ENCODE results near the gene ASS1.

The ASS1 gene

GRCh38 chr9:130471411-130472183 lies 26.8 kb downstream of the ASS1 start:
- H3K4me3 ChIP-seq (ENCODE audit: low read depth, low read length) = no peak overlapping the region

DNA sequence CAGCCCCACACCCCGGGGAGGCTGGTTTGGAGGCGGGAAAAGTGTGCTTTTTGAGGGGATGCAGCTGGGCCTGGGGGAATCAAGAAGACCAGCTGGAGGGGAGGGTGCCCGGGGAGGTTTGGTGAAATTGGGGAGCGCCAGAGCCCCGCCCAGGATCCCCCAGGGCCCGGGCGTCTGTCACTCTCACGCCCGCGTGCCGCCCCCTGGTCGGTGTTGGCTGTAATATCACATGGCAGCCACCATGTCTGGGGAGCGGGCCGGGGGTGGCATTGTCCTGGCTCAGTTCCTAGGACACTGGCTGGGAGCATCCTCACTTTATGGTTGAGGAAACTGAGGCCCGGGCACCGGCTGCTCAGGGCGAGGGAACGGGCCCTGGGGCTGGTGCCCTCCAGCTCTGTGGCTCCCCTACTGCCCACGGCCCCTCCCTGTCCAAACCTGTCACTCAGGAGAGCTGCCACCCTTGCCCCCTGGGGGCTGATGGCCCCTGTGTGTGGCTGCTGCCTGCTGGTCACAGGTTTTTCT lies 27.5 kb downstream of the ASS1 start:
- H3K4me3 ChIP-seq (ENCODE audit: low read depth, low read length) = no peak overlapping the region

DNA sequence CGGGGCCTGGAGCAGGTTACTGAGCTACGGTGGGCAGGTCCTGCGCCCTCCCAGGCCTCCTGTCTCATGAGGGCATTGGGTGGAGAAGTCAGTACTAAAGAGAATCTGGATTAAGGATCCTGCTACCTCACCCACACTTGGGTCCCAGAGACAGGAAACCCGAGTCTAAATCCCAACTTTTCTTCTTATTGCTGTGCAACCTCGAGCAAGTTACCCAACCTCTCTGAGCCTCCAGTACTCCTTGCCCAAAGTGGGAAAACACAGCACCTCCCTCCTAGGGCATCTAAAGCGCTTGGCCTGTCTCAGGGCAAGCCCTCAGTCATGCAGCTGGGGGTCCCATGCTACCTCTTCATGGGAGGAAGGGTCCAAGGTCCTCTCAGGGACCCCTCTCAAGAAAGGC lies 28.2 kb downstream of the ASS1 start:
- H3K4me3 ChIP-seq (ENCODE audit: low read depth, low read length) = no peak overlapping the region

GRCh38 chr9:130473566-130473965 lies 28.8 kb downstream of the ASS1 start:
- H3K4me3 ChIP-seq (ENCODE audit: low read depth, low read length) = no peak overlapping the region

GRCh38 chr9:130474106-130474505 lies 29.3 kb downstream of the ASS1 start:
- H3K4me3 ChIP-seq (ENCODE audit: low read depth, low read length) = no peak overlapping the region

DNA sequence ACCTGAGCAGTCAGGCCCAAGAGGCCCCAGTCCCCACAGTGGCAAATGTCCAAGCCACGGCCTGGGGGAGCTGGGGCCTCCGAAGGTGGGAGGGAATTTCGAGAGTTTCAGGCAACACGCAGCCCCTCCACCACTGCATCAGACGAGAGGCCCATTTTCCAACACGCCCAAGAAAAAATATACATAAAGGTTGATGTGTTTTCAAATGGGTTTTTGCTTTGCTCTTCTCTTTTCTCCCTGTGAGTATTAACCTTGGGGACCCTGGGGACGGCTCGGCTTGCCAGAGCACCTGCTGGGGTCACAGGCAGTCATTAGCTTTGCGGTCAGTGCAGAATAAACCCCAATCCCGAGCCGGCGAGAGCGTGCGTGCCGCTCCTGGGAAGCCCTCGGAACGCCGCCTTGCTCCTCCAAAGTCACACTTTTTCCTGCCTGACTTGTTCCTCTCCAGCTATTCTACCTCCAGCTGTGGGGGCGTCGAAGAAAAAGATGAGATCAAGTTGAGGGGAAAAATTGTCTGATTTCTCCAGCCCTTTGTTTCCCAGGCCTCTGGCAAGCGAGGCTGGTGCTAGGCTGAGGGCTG lies 31.5 kb downstream of the ASS1 start:
- H3K4me3 ChIP-seq (ENCODE audit: low read depth, low read length) = no peak overlapping the region

DNA sequence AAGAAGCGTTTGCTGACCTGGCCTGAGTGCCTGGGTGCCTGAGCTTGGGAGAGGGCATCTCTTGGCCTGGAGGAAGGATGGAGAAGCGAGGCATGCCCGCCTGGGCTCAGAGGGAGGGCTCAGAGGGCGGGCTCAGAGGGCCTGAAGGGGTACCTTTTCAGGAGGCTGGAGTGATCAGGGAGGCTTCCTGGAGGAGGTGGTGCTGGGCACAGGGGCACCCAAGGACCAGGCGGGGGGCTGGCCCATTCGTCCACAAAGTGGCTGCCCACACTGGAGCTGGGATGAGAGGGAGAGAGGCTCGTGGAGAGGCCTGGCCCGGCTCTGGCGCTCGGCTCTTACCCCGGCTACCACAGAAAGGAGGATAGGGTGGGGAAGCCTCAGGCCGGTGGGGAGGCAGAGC lies 32.8 kb downstream of the ASS1 start:
- H3K4me3 ChIP-seq (ENCODE audit: low read depth, low read length) = no peak overlapping the region

DNA sequence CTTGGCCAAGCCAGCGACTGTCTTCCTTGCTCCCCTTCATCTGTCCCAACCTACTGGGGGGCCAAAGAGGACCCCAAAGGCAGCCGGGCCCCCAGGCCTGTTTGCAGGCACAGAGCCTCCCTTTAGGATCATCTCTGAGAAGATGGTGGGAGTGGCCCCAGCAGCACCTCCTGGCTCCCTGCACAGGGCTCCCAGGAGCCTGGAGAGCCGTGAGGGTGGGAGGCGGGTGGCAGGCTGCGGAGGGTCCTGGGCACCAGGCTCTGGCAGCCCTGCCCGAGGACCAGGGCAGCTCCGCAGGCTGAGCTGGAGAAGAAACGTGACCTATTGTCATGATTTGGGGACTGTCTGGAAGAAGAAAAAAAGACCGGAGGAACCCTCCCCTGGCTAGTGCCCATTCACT lies 33.4 kb downstream of the ASS1 start:
- H3K4me3 ChIP-seq (ENCODE audit: low read depth, low read length) = no peak overlapping the region

DNA sequence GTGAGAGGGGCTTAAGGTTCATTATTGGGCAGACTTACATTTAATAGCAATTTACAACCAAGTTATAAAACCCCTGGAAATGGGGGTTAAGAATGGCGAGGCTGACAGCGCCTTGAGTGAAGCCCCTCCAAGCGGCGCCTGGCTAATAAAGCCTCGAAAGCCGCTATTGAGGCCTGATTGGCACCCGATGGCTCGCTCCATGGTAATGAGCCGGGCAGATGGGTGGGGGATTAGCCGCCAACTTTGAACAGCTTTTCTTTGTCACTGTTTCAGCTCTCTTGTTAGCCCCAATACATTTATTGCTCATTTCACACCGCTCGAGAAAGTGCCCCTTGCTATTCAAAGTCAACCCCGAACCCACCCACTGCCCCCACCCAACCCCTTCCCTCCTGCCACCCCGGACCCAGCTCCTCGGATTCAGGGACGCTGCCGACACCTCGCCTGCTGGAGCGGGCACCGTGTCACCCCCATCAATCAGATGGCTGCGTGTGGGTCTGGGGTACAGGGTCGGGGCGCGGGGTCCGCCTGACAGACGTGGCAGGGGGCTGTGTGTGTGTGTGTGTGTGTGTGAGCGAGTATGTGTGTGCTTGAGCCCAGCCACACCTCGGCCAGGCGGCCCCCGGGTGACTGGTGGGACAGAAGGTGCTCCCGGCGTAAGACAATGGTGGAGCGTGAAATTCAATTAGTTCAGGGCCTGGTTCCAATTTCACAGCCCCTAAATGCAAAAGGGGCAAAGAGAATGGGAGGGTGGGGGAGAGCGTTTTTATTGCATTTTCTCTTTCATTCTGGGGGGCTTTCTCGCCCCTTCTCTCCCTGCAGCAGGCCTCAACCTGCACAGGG lies 34.2 kb downstream of the ASS1 start:
- H3K4me3 ChIP-seq (ENCODE audit: low read depth, low read length) = no peak overlapping the region

GRCh38 chr9:130479587-130479986 lies 34.8 kb downstream of the ASS1 start:
- H3K4me3 ChIP-seq (ENCODE audit: low read depth, low read length) = no peak overlapping the region

DNA sequence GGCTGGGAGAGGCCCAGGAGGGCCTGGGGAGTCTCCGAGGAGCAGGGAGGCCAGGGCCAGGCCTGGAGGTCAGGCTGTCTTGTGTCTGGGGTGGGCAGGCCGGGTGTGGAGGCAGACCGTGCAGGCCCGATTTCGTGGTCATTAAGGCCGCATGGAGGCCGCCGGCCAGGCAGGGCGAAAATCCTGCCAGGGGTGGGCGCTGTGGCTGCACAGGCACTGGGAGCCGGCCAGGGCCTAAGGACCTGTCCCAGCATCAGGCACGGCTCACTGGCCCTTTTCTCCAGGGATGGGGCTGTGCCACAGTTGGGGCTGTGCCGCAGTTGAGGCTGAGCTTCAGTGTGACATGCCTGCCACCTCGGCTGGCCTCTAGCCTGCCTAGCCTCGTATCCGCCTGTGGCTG lies 35.9 kb downstream of the ASS1 start:
- no peak overlapping the region for H3K4me3 ChIP-seq (ENCODE audit: low read depth, low read length)

GRCh38 chr9:130482463-130482862 lies 37.7 kb downstream of the ASS1 start:
- no peak overlapping the region for H3K4me3 ChIP-seq (ENCODE audit: low read depth, low read length)

- H3K4me3 ChIP-seq (ENCODE audit: low read depth, low read length) = no peak overlapping the region
Observed at GRCh38 chr9:130483371-130483971, 38.7 kb downstream of the ASS1 start.

DNA sequence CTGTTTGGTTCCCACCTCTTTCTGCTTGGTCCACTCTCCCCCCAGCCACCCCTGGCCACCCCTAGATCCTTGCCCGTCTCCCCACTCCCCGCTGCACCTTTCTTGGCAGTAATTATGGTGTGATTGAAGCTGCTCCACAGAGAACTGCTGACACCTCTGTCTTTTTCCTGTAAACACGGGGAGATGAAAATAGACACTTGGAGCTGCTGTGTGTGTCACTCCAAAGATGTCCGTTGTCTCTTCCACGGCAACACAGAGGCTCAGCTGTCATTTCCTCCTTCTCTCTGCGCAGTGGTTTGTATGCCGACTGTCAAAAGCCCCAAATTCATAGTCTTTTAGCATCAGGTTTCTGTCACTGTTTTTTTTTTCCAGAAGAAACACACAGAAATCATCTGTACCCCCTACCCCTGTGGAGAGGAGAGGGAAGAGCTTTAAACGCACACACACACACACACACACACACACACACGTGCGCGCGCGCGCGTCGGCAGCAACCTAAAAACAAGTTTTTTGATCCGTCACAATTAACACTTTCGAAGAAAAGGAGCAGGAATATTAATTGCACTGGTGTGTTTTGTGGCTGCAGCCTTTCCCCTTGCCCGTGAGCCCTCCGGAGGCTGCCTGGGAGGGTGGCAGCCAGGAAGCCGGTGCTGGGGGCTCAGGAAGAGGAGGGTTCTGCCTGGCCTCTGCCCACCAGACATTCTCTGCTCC lies 39.8 kb downstream of the ASS1 start:
- H3K4me3 ChIP-seq (ENCODE audit: low read depth, low read length) = no peak overlapping the region

DNA sequence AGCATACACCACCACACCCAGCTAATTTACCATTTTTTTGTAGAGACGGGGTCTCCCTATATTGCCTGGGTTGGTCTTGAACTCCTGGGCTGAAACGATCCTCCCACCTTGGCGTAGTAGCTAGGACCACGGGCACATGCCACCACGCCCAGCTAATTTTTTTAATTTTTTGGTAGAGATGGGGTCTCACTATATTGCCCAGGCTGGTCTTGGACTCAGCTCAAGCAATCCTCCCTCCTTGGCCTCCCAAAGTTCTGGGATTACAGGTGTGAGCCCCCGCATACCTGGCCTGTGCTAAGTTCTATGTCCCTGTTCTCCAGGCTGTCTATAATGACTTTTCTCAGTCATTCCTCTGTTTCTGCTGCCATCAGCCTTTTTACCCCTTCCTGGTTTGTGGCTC lies 41.3 kb downstream of the ASS1 start:
- H3K4me3 ChIP-seq (ENCODE audit: low read depth, low read length) = no peak overlapping the region

GRCh38 chr9:130487500-130487899 lies 42.7 kb downstream of the ASS1 start:
- no peak overlapping the region for H3K4me3 ChIP-seq (ENCODE audit: low read depth, low read length)

DNA sequence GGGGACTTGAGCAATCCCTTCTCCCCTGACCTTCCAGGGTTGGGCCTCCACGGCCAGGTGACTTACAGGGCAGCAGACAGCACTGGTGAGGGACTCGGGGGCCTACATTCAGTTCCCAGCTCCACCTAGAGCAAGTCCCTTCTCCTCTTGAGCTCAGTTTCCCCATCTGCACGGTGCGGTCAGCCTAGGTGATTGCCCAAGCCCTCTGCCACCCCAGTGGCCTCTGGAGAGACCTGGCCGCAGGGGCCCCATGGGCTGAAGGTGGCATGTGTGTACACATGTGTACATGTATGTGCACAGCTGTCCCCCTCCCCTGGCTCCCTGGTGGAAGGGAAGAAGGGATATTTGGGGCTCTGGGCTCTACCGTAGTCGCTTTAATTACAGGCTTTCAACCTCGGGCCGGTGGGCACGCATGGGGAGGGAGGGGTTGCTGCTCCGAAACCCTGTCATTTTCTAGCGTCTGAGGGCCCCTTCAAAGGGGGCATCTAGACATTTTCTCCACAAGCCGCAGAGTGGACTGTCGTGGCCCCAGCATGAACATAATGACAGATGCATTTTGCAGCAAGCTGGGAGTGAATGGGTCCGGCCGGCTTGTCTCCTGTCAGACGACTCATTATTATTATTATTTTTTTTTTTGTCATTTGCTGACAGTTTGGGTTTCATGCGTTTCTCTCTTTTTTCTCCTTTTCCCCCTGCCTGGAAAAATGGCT lies 44.0 kb downstream of the ASS1 start:
- no peak overlapping the region for H3K4me3 ChIP-seq (ENCODE audit: low read depth, low read length)

DNA sequence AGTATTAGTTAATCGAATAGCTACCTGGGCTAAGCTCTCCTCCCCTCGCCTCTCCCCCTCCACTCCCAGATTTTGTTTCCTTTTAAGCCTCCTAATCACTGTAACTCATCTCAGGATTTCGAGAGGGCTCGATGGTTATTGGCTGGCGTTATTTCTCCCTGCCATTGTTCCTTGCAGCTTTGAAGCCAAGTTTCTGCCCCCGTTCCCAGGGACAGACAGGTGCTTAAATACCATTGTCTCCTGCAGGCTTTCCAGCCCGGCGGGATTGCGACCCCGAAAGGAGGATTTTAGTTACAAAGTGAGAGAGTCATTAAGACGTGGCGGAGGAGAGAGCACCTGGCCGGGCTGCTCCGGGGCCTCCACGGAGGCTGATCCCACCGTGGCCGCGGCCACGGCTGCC lies 46.2 kb downstream of the ASS1 start:
- H3K4me3 ChIP-seq (ENCODE audit: low read depth, low read length) = no peak overlapping the region

DNA sequence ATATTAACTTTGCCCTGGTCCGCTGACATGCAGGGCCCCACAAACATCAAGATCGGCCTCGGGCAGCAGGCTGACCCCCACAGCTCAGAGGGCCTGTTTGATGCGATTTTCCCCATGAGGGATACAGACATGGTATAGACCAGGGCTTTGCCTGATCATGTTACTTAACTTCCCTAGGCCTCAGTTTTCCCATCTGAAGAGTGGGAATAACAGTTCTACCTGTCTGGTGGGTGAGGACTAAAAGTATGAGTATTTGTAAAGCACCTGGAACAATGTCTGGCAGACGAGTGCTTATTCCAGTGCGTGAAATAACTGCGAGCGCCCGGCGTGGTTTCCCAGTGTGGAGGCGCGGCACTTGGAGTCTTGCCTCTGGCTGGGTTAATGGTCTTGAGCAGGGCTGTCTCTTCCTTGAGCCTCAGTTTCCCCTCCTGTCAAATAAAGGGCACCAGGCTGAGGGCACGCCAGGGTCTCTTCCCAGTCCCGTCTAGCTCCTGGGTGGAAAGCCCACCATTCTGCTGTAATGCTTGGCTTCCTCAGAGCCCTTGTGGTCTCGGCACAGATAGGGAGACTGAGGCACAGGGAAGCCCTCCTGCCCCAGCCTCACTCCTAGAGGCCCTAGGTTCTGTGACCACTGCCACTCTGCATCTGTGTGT lies 47.2 kb downstream of the ASS1 start:
- H3K4me3 ChIP-seq (ENCODE audit: low read depth, low read length) = no peak overlapping the region

DNA sequence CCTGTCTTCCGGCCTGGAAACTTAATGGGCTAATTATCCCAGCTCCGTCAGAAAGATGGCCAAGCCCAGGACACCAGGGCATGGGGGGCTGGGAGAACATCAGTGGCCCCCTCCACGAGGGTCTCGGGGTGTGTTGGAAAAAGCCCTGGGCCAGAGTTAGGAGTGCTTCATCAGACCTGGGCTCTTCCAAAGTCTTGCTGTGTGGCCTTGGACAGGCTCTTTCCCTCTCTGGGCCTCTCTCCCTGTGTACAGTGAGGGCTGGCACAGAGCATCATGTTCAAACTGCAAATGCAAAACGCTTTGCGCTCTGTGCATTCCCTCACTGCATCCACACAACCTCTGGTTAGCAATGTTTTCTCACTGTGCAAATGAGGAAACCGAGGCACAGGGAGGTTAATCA lies 48.3 kb downstream of the ASS1 start:
- no peak overlapping the region for H3K4me3 ChIP-seq (ENCODE audit: low read depth, low read length)
